ENCODE measurements around the gene KCNK10.

Gene KCNK10

GRCh38 chr14:88281447-88281846, 41.6 kb downstream of the KCNK10 start:
- ATAC-seq (ENCODE audit: insufficient read depth, low read depth), result no peak
- H3K36me3 ChIP-seq (ENCODE audit: insufficient read depth, low read length), result no peaks in the 10 kb centered on the region
- no peaks in the 10 kb centered on the region for H3K4me1 ChIP-seq (ENCODE audit: insufficient read depth, low read length)
- H3K4me3 ChIP-seq (ENCODE audit: low read depth in 1 of 2, low read length in 2 of 2), result no peak overlapping the region
- TF ChIP-seq CTCF (IDR thresholded peaks at IDR 0.05; ENCODE audit: borderline replicate concordance, extremely low read depth, low read length, poor library complexity, severe bottlenecking) (no peak), EZH2 (IDR thresholded peaks at IDR 0.05; ENCODE audit: borderline replicate concordance, low read depth, low read length, severe bottlenecking) (no peak)
- H3K27ac ChIP-seq (ENCODE audit: low read length), result no peak overlapping the region
- no peaks in the 10 kb centered on the region for H3K9me3 ChIP-seq (ENCODE audit: insufficient read depth, low read length, severe bottlenecking)
- no peaks in the 10 kb centered on the region for H4K20me1 ChIP-seq (ENCODE audit: insufficient read depth, low read length)
- H3K79me2 ChIP-seq (ENCODE audit: insufficient read depth, low read length), result no peaks in the 10 kb centered on the region
- DNase-seq, result no peak
- H3K27me3 ChIP-seq (ENCODE audit: insufficient read depth, low read length, poor library complexity), result peaks cover 10% of the 10 kb centered on the region
- no peak overlapping the region for H3K9ac ChIP-seq (ENCODE audit: low read depth, low read length)
- H2AFZ ChIP-seq (ENCODE audit: low read depth, low read length), result no peak overlapping the region
- H3K4me2 ChIP-seq (ENCODE audit: insufficient read depth, low read length), result no peak overlapping the region

GRCh38 chr14:88276923-88277596, 46.0 kb downstream of the KCNK10 start:
- ATAC-seq (ENCODE audit: insufficient read depth, low read depth) (no peak), DNase-seq (no peak)
- Histone ChIP-seq H3K4me2 (ENCODE audit: insufficient read depth, low read length) (no peak overlapping the region), H3K27ac (ENCODE audit: low read length) (no peak overlapping the region), H3K9me3 (ENCODE audit: insufficient read depth, low read length, severe bottlenecking) (no peaks in the 10 kb centered on the region), H3K36me3 (ENCODE audit: insufficient read depth, low read length) (no peaks in the 10 kb centered on the region), H3K27me3 (ENCODE audit: insufficient read depth, low read length, poor library complexity) (peaks cover 5% of the 10 kb centered on the region), H3K79me2 (ENCODE audit: insufficient read depth, low read length) (no peaks in the 10 kb centered on the region), H2AFZ (ENCODE audit: low read depth, low read length) (no peak overlapping the region), H3K9ac (ENCODE audit: low read depth, low read length) (no peak overlapping the region), H3K4me1 (ENCODE audit: insufficient read depth, low read length) (no peaks in the 10 kb centered on the region), H3K4me3 (ENCODE audit: low read depth in 1 of 2, low read length in 2 of 2) (no peak overlapping the region), H4K20me1 (ENCODE audit: insufficient read depth, low read length) (no peaks in the 10 kb centered on the region)
- TF ChIP-seq EZH2 (IDR thresholded peaks at IDR 0.05; ENCODE audit: borderline replicate concordance, low read depth, low read length, severe bottlenecking) (no peak), CTCF (IDR thresholded peaks at IDR 0.05; ENCODE audit: borderline replicate concordance, extremely low read depth, low read length, poor library complexity, severe bottlenecking) (no peak)

- H3K9me3 ChIP-seq (ENCODE audit: insufficient read depth, low read length, severe bottlenecking), result no peaks in the 10 kb centered on the region
- ATAC-seq (ENCODE audit: insufficient read depth, low read depth), result no peak
- H3K36me3 ChIP-seq (ENCODE audit: insufficient read depth, low read length), result no peaks in the 10 kb centered on the region
Measured at GRCh38 chr14:88272390-88273269, 50.4 kb downstream of the KCNK10 start.

More at GRCh38 chr14:88272390-88273269, 50.4 kb downstream of the KCNK10 start:
- Histone ChIP-seq H3K27ac (ENCODE audit: low read length) (no peak overlapping the region), H2AFZ (ENCODE audit: low read depth, low read length) (no peak overlapping the region), H3K4me2 (ENCODE audit: insufficient read depth, low read length) (no peak overlapping the region), H3K79me2 (ENCODE audit: insufficient read depth, low read length) (no peaks in the 10 kb centered on the region), H3K4me1 (ENCODE audit: insufficient read depth, low read length) (no peaks in the 10 kb centered on the region), H4K20me1 (ENCODE audit: insufficient read depth, low read length) (no peaks in the 10 kb centered on the region), H3K9ac (ENCODE audit: low read depth, low read length) (no peak overlapping the region), H3K4me3 (ENCODE audit: low read depth in 1 of 2, low read length in 2 of 2) (no peak overlapping the region), H3K27me3 (ENCODE audit: insufficient read depth, low read length, poor library complexity) (peaks cover 2% of the 10 kb centered on the region)
- no peak for DNase-seq
- TF ChIP-seq CTCF (IDR thresholded peaks at IDR 0.05; ENCODE audit: borderline replicate concordance, extremely low read depth, low read length, poor library complexity, severe bottlenecking), result no peak
- no peak for TF ChIP-seq EZH2 (IDR thresholded peaks at IDR 0.05; ENCODE audit: borderline replicate concordance, low read depth, low read length, severe bottlenecking)

Measured in DND-41 (cell line).